Endometrium (tissue), 2 donors: Measurements from ENCODE around the gene C16orf96.

ENCODE experiments used
- FAIRE-seq: peaks from 2 replicates; lab custom pipeline; 2012; peaks lifted over from hg19 to GRCh38; lab: Jason Lieb, UNC
- donor health status: control.
- donor health status: control.

The C16orf96 gene

DNA sequence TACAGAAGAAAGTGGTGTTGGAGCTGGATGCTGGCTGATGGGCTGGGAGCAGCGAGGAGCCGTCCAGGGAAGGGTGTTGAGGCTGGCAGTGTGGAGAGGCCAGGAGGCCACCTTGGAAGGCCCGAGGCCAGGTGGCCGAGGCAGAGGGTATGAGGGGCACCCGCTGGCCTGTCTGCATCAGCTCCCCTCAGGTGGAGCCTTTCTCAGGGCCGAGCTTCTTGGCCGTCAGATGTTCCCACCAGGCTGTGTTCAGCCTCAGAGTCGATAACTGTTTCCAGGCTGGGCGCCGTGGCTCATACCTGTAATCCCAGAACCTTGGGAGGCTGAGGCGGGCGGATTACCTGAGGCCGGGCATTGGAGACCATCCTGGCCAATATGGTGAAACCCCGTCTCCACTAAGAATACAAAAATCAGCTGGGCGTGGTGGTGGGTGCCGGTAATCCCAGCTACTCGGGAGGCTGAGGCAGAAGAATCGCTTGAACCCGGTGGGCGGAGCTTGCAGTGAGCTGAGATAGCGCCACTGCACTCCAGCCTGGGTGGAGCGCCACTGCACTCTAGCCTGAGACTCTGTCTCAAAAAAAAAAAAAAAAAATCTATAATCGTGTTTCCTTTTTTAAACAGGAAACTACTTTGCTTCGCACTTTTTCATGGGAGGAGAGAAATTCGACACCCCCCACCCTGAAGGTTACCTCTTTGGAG is 93.8 kb downstream of the C16orf96 start:
- no peak for FAIRE-seq
